ENCODE data around the gene ACSBG1.
"Not testable (repeated sequence)": the region's sequence is repeated elsewhere in the genome, so short reads cannot be mapped to it uniquely, and the experiment has no call there.

Gene ACSBG1

DNA sequence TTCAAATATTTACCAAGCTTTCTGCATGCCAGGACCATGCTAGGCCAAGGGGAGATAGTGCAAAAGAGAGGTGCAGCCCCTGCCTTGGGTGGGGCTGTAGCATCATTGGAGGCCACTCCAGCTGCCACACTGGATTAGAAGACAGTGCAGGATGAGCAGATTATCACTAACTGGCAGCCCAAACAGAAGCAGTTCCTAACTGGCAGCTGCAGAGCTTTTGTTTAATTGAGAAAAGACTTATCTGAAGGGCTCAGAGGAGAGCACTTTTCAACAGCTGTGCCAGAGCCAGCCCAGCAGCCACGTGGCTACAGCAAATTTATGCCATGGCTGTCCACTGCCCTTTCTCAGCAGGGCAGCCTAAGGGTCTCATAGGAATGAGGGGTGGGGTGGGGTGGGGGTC, 13.5 kb upstream of the ACSBG1 start:
- DNase-seq = no peak

DNA sequence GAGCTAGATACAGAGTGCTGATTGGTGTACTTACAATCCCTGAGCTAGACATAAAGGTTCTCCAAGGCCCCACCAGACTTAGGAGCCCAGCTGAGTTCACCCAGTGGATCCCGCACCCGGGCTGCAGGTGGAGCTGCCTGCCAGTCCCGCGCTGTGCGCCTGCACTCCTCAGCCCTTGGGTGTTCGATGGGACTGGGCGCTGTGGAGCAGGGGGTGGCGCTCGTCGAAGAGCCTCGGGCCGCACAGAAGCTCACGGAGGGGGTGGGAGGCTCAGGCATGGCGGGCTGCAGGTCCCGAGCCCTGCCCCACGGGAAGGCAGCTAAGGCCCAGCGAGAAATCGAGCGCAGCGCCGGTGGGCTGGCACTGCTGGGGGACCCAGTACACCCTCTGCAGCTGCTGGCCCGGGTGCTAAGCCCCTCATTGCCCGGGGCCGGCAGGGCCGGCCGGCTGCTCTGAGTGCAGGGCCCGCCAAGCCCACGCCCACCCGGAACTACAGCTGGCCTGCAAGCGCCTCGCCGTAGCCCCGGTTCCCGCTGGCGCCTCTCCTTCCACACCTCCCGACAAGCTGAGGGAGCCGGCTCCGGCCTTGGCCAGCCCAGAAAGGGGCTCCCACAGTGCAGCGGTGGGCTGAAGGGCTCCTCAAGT, 11.7 kb upstream of the ACSBG1 start:
- DNase-seq = not testable (repeated sequence)

DNA sequence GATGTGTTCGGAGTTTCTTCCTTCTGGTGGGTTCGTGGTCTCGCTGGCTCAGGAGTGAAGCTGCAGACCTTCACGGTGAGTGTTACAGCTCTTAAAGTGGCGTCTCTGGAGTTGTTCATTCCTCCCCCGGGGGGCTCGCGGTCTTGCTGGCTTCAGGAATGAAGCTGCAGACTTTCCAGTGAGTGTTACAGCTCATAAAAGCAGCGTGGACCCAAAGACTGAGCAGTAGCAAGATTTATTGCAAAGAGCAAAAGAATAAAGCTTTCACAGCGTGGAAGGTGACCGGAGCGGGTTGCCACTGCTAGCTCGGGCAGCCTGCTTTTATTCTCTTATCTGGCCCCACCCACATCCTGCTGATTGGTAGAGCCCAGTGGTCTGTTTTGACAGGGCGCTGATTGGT, 11.0 kb upstream of the ACSBG1 start:
- DNase-seq = not testable (repeated sequence)

- no peak for DNase-seq
Measured at GRCh38 chr15:78244893-78245292, 10.5 kb upstream of the ACSBG1 start.

- no peak for DNase-seq
Measured at GRCh38 chr15:78244101-78244500, 9.7 kb upstream of the ACSBG1 start.

GRCh38 chr15:78243491-78243941, 9.2 kb upstream of the ACSBG1 start:
- DNase-seq = peak; percentile 22

DNA sequence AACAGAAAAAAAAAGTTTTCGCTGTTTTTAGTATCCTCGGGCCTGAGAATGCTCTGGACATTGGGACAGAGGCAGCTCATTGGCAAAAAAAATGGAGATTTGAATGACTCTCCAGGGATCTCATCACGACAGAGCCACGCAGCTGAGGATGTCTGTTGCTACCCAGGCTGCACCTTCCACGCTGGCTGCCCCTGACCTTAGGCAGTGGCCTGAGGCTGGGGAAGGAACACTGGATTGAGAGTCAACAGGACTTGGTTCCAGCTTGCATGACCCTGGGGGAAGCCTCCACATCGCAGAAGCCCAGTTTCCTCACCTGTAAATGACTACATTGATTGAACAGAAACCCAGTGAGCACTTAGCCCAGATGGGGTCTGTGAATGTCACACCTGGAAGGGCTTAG, 8.7 kb upstream of the ACSBG1 start:
- no peak for DNase-seq

GRCh38 chr15:78242128-78242527, 7.8 kb upstream of the ACSBG1 start:
- peak; percentile 15 for DNase-seq

GRCh38 chr15:78241017-78241416, 6.7 kb upstream of the ACSBG1 start:
- DNase-seq = peak; percentile 60

DNA sequence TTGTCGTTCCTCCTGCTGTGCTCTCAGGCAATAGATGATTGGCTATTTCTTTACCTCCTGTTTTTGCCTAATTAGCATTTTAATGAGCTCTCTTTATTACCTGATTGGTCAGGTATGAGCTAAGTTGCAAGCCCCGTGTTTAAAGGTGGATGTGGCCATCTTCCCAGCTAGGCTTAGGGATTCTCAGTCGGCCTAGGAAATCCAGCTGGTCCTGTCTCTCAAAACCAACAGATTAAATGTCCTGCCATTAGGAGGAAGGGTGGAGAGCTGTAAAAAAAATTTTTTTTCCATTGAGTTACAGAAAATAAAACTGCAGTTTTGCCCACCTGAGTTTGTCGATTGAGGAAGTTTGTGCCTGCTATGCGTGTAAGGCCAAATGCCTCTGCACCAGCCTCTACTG, 5.4 kb upstream of the ACSBG1 start:
- DNase-seq = no peak

DNA sequence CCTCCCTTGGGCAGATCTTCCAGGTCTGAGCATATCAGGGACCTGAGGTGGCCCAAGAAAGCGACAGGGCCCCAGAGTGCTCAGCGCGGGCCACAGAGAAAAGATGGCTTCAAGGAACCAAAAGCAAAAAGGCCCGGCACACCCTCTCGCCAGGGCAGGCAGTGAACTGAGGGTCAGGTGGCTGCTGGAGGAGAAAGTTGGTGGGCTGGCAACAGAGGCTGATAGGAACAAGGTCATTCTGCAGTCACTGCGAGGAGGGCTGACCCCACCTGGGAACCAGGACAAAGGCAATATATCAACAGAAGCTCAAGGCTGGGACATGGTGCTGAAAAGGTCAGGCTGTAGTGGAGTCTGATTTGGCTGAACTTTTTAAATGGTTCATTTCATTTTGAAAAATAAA, 2.8 kb upstream of the ACSBG1 start:
- no peak for DNase-seq

GRCh38 chr15:78236491-78236890, 2.1 kb upstream of the ACSBG1 start:
- DNase-seq = no peak

DNA sequence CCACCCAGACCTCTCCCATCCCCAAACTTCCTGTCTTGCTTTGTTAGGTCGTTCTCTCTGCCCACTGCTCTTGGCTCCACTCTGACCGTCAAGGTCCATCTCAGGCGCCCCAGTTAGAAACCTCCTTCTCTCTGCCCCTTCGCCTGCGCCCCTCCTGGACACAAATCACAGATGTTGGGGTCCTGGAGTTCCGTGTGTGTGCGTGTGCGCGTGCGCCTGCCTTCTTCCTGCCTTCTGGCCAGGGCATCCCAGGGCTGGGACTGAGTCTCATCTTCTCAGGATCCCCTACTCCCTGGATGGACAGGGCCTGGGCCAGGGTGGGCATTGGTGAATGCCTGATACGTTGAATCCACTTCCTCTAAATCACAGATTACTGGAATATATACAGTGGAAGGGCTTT, 869 bp downstream of the ACSBG1 start:
- DNase-seq = no peak

DNA sequence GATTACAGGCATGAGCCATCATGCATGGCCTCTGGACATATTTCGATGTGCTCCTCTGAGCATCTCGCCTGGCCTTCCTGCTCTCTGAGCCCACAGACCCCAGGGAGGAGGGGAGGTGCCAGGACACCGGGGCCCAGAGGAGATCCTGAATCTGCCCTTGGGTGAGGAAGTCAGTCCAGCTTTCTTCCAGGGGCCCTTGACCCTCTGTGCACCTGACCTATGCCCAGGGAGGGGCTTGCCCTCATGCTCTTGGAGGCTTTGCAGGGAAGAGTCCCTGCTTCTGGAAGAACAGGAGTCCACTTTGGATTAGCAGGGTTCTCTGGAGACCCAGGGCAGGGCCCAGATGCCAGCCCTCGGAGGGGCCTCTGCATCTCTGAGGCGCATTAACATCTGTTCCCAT, 1.4 kb downstream of the ACSBG1 start:
- no peak for DNase-seq

- no peak for DNase-seq
Measured at GRCh38 chr15:78229431-78230406, 4.6 kb downstream of the ACSBG1 start.

- DNase-seq = no peak
Measured at GRCh38 chr15:78228356-78228996, 5.9 kb downstream of the ACSBG1 start.

GRCh38 chr15:78225783-78226541, 8.4 kb downstream of the ACSBG1 start:
- no peak for DNase-seq

- no peak for DNase-seq
Measured at GRCh38 chr15:78224023-78224411, 10.3 kb downstream of the ACSBG1 start.

GRCh38 chr15:78223396-78224022, 10.9 kb downstream of the ACSBG1 start:
- peak; percentile 11 for DNase-seq

- no peak for DNase-seq
Measured at GRCh38 chr15:78222745-78223395, 11.5 kb downstream of the ACSBG1 start.

GRCh38 chr15:78220713-78221112, 13.7 kb downstream of the ACSBG1 start:
- DNase-seq = no peak
